Heart left ventricle (tissue), 16 donors: ENCODE data around the gene HLA-B. TPM values are rescaled to one million over a fixed set of nuclear protein-coding genes. Genes with fewer than 3 reads are reported as not detected.

Experiments
- ATAC-seq, 4 donors: fragments of 200-7000 bp; cut with Tn5 transposase; one replicate each; pipeline ENCODE4 v1.9.1; 2020 to 2022; ENCODE audit warnings: moderate library complexity in 4 of 4, mild to moderate bottlenecking in 3 of 4, moderate number of reproducible peaks in 1 of 4
- DNase-seq, 5 donors: peaks; one replicate each; pipeline ENCODE4 v3.0.0-alpha.2; 2020
- H3K27ac ChIP-seq, 12 donors: fragments of 200-600 bp; sonication (generic) in 4 of 12; one replicate each; pipeline versions ENCODE4 v1.5.0 to v1.8.0; 2016 to 2022; ENCODE audit warnings: mild to moderate bottlenecking in 2 of 12
- H3K27me3 ChIP-seq, 9 donors: fragments of 200-600 bp; sonication (generic) in 2 of 9; one replicate each; pipeline versions ENCODE4 v1.5.1 to v1.8.0; 2016 to 2022; ENCODE audit warnings: mild to moderate bottlenecking in 3 of 9
- H3K36me3 ChIP-seq, 9 donors: fragments of 200-600 bp; sonication (generic) in 2 of 9; one replicate each; pipeline versions ENCODE4 v1.5.0 to v1.8.0; 2018 to 2022; ENCODE audit warnings: mild to moderate bottlenecking in 2 of 9
- H3K4me1 ChIP-seq, 12 donors: fragments of 200-600 bp; sonication (generic) in 4 of 12; one replicate each; pipeline versions ENCODE4 v1.5.0 to v1.8.0; 2016 to 2022; ENCODE audit warnings: mild to moderate bottlenecking in 3 of 12
- H3K4me3 ChIP-seq, 12 donors: fragments of 200-600 bp; sonication (generic) in 4 of 12; one replicate each; pipeline versions ENCODE4 v1.5.0 to v1.8.0; 2017 to 2022; ENCODE audit warnings: mild to moderate bottlenecking in 9 of 12, moderate library complexity in 4 of 12
- H3K9me3 ChIP-seq, 12 donors: fragments of 200-600 bp; sonication (generic) in 4 of 12; one replicate each; pipeline versions ENCODE4 v1.5.0 to v1.8.0; 2016 to 2022; ENCODE audit warnings: mild to moderate bottlenecking in 1 of 12
- POLR2A ChIP-seq, 2 donors: fragments of 450-650 bp; IDR thresholded peaks; one replicate each; pipeline ENCODE4 v1.6.1; 2017; ENCODE audit warnings: antibody characterized with exemption in 2 of 2, mild to moderate bottlenecking in 2 of 2, moderate library complexity in 2 of 2
- WGBS, 4 donors: extraction: QIAGEN DNeasy Blood & Tissue Kit in 2 of 4; methylation state at CpG; one replicate each; pipeline versions ENCODE4 v1.1.5 to v1.1.7; 2013 to 2018; 5-methylcytosine and 5-hydroxymethylcytosine counted together
- intact Hi-C, 10 donors: fragments of 100-400 bp; cut with DNase I; formaldehyde crosslinking; loops; one replicate each; pipeline versions ENCODE4 v1.11.1 to v1.14.2; 2022
- polyA plus RNA-seq, 2 donors: library from polyadenylated mRNA; stranded (reverse); fragments of 200-250 nt; gene quantifications; one replicate each; pipeline ENCODE4 v1.2.3, GENCODE V29; 2013
- total RNA-seq, 9 donors: library from RNA; depleted of rRNA in 2 of 9; stranded (reverse); fragments of >200 nt in 2 of 9; fragmentation: NEBNext Ultra II Directional in 3 of 9; extraction: Animal tissue kit (Norgen Biotek cat#: 25700) in 3 of 9; gene quantifications; one replicate each; pipeline versions ENCODE4 v1.1.0 to v1.2.4, GENCODE V29; 2016 to 2023
- TF ChIP-seq, protein P1 (sequence below), 12 donors: fragments of 200-600 bp; sonication (generic) in 4 of 12; IDR thresholded peaks; one replicate each; pipeline versions ENCODE4 v1.5.0 to v1.8.0; 2018 to 2022; ENCODE audit warnings: antibody characterized with exemption in 12 of 12, mild to moderate bottlenecking in 5 of 12
- donor health status: ischemic (EF 13 %, LVEDD 7.1; RV severe dilation, severe dysfunction).
- donor health status: healthy with polysubstance abuse.
- donor health status: DM: no; HTN: yes; CAD: no.
- donor health status: DM: no; HTN: no; CAD: no.
- donor health status: ischemic (EF 25% LVEDD 6.9; RV normal size, moderate dysfunction).
- donor health status: ischemic (EF 25% LVEDD 5.7; RV mildly dilated, moderate dysfunction).
- donor health status: healthy.
- donor health status: DM: yes; HTN: yes; CAD: no.
- donor health status: ischemic (EF 35%, LVEDD 5.7; RV mildly dilated, moderate dysfunction).
- donor health status: nonischemic (EF 11% LVEDD 7.7; RV severe dilation, severe dysfunction).
- donor health status: DM: yes; HTN: yes; CAD: no.
- donor health status: PGD.
- donor health status: ischemic (EF 29% LVEDD 5.4; RV normal size, mild dysfunction).
- donor health status: nonischemic (EF 23%, LVEDD 6.1; RV moderate dilation, normal function).

HLA-B gene
- total and polyA plus RNA-seq, 11 donors, result 235 to 2,858 (median 390) TPM

DNA sequence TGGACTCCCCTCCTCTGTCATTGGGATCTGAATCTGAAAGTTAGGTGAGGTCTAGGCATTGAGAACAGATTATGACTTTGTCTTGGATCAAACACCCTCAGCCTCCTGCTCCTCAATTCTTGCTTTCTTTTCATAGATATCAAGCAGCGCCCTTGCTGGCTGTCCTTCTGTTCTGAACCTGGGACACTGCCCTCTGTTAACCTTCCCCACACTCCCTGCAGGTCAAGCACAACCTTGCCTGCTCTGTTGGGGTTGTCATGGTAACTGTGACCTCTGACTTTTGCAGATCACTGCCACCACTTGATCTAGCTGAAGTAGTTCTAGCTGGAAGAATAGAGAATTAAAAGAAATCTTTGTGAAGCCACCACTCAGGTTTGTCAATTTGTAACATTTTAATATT is 30.0 kb upstream of the HLA-B start:
- no peaks in the 10 kb centered on the region for H3K9me3 ChIP-seq
- no peak overlapping the region for H3K27ac ChIP-seq
- 54 to 94% (median 70%) methylated on average over 1 of the region's 1 CpG for WGBS, 4 donors
- intact Hi-C loops, result loop anchor here in 1 of 10 donors (5.0 kb wide), 1 partner anchor 100 kb away; no protein-coding TSS in a partner anchor
- H3K27me3 ChIP-seq, result no peaks in the 10 kb centered on the region
- ATAC-seq (peak in 2 of 4 donors; percentile 28 to 45), DNase-seq (no peak)
- H3K4me3 ChIP-seq, result no peak overlapping the region
- no peaks in the 10 kb centered on the region for H3K4me1 ChIP-seq
- TF ChIP-seq, protein P1, sequence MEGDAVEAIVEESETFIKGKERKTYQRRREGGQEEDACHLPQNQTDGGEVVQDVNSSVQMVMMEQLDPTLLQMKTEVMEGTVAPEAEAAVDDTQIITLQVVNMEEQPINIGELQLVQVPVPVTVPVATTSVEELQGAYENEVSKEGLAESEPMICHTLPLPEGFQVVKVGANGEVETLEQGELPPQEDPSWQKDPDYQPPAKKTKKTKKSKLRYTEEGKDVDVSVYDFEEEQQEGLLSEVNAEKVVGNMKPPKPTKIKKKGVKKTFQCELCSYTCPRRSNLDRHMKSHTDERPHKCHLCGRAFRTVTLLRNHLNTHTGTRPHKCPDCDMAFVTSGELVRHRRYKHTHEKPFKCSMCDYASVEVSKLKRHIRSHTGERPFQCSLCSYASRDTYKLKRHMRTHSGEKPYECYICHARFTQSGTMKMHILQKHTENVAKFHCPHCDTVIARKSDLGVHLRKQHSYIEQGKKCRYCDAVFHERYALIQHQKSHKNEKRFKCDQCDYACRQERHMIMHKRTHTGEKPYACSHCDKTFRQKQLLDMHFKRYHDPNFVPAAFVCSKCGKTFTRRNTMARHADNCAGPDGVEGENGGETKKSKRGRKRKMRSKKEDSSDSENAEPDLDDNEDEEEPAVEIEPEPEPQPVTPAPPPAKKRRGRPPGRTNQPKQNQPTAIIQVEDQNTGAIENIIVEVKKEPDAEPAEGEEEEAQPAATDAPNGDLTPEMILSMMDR (IDR thresholded peaks at IDR 0.05), result no peak
- TF ChIP-seq POLR2A (IDR thresholded peaks at IDR 0.05), result no peak
- H3K36me3 ChIP-seq, result no peaks in the 10 kb centered on the region

- ATAC-seq, result no peak
- peaks cover 0 to 2% (median 0%) of the 10 kb centered on the region in 9 donors for H3K27me3 ChIP-seq
- 65 to 80% (median 79%) methylated on average over 3 of the region's 3 CpGs for WGBS, 4 donors
- H3K4me1 ChIP-seq, result no peaks in the 10 kb centered on the region
- no peak overlapping the region for H3K4me3 ChIP-seq
- no peaks in the 10 kb centered on the region for H3K9me3 ChIP-seq
- no peak for DNase-seq
- TF ChIP-seq, protein P1 (IDR thresholded peaks at IDR 0.05), result no peak
- no peak for TF ChIP-seq POLR2A (IDR thresholded peaks at IDR 0.05)
- H3K36me3 ChIP-seq, result no peaks in the 10 kb centered on the region
- intact Hi-C loops, result loop anchor here in 1 of 10 donors (5.0 kb wide), 1 partner anchor 101 kb away; no protein-coding TSS in a partner anchor
- no peak overlapping the region for H3K27ac ChIP-seq
Measured at GRCh38 chr6:31386099-31386498, 29.1 kb upstream of the HLA-B start.

DNA sequence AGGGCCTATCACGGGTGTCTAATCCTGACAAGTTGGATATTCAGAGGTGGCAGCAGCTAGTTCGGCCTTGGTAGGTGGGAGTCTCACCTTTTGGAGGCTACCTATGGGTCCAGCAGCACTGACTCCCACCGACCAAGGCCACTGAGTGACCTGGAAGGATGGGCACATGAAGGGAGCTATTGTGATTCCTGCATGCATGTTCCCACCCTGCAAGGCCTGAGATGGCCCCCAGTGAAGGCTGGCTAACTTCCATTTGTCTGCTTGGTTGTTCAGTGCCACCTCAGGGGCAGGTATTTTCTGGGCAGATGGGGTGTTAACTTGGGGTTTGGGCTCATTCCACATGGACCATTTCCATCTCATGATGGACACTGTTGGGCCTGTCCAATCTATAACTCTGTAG is 28.1 kb upstream of the HLA-B start:
- no peak for DNase-seq
- 70 to 96% (median 71%) methylated on average over 3 of the region's 3 CpGs for WGBS, 4 donors

DNA sequence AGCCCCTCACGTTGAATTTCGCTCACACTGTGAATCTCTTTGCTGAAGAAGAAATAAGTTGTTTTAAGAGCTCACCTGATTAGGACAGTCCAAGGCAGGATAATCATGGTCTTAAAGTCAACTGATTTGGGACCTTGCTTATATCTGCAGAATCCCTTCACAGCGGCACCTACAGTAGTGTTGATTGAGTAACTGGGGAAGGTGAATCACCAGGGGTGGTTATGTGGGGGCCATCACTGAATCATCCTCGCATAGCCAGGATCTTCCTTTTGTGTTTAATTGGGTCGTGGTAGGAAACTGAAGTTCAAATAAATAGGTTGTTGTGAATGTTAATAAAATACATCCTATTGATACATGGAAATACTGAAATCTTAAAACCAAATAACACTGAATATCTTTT is 26.2 kb upstream of the HLA-B start:
- intact Hi-C loops, result no loop called here
- H3K4me3 ChIP-seq, result no peak overlapping the region
- no peak for DNase-seq
- H3K36me3 ChIP-seq, result no peaks in the 10 kb centered on the region
- no peak for ATAC-seq
- no peak for TF ChIP-seq POLR2A (IDR thresholded peaks at IDR 0.05)
- TF ChIP-seq, protein P1 (IDR thresholded peaks at IDR 0.05), result no peak
- H3K4me1 ChIP-seq, result no peaks in the 10 kb centered on the region
- H3K27ac ChIP-seq, result no peak overlapping the region
- H3K9me3 ChIP-seq, result no peaks in the 10 kb centered on the region
- H3K27me3 ChIP-seq, result peaks cover 0 to 28% (median 2%) of the 10 kb centered on the region in 9 donors
- 63 to 74% (median 66%) methylated on average over 5 of the region's 5 CpGs for WGBS, 4 donors

More for the DNA sequence above, 28.1 kb upstream of the HLA-B start:
- H3K27me3 ChIP-seq, result peaks cover 0 to 10% (median 0%) of the 10 kb centered on the region in 9 donors
- H3K4me1 ChIP-seq, result no peaks in the 10 kb centered on the region
- no peaks in the 10 kb centered on the region for H3K9me3 ChIP-seq
- no peak overlapping the region for H3K27ac ChIP-seq
- H3K36me3 ChIP-seq, result no peaks in the 10 kb centered on the region
- no peak for ATAC-seq
- intact Hi-C loops, result loop anchor here in 1 of 10 donors (5.0 kb wide), 1 partner anchor 102 kb away; no protein-coding TSS in a partner anchor
- H3K4me3 ChIP-seq, result no peak overlapping the region
- no peak for TF ChIP-seq POLR2A (IDR thresholded peaks at IDR 0.05)
- TF ChIP-seq, protein P1 (IDR thresholded peaks at IDR 0.05), result no peak
